H9 (cell line): ENCODE results near the gene ACVR1. TPM values are rescaled to one million over a fixed set of nuclear protein-coding genes. Genes with fewer than 3 reads are reported as not detected.

Experiments used
- DNase-seq: peaks from one replicate; pipeline ENCODE4 v3.0.0-alpha.2; 2017
- H2AFZ ChIP-seq: one replicate; pipeline ENCODE4 v1.6.1; 2013; ENCODE audit warnings: mild to moderate bottlenecking, low read length, control low read depth, moderate library complexity
- H2AK5ac ChIP-seq: 2 replicates; pipeline ENCODE4 v1.6.1; 2013; ENCODE audit warnings: low read length, control low read depth, mixed read lengths; ENCODE audit not compliant: insufficient read length
- H2BK120ac ChIP-seq: one replicate; pipeline ENCODE4 v1.6.1; 2013; ENCODE audit warnings: low read depth, mild to moderate bottlenecking, low read length, control low read depth, inconsistent platforms; ENCODE audit not compliant: poor library complexity, severe bottlenecking
- H2BK12ac ChIP-seq: 2 replicates; pipeline ENCODE4 v1.6.1; 2013; ENCODE audit warnings: low read length, control low read depth, mixed read lengths, low read depth; ENCODE audit not compliant: insufficient read length
- H2BK15ac ChIP-seq: 2 replicates; pipeline ENCODE4 v1.6.1; 2013; ENCODE audit warnings: low read depth, low read length, control low read depth
- H2BK20ac ChIP-seq: one replicate; pipeline ENCODE4 v1.6.1; 2013; ENCODE audit warnings: low read depth, mild to moderate bottlenecking, low read length, control low read depth, inconsistent platforms; ENCODE audit not compliant: poor library complexity, severe bottlenecking
- H2BK5ac ChIP-seq: 2 replicates; pipeline ENCODE4 v1.6.1; 2013; ENCODE audit warnings: low read length, control low read depth, mixed read lengths; ENCODE audit not compliant: insufficient read length
- H3K14ac ChIP-seq: 2 replicates; pipeline ENCODE4 v1.6.1; 2013; ENCODE audit warnings: low read length, control low read depth; ENCODE audit not compliant: insufficient read depth
- H3K18ac ChIP-seq: 2 replicates; pipeline ENCODE4 v1.6.1; 2013; ENCODE audit warnings: low read depth, mild to moderate bottlenecking, mixed read lengths, low read length, control low read depth; ENCODE audit not compliant: insufficient read length
- H3K23ac ChIP-seq: 2 replicates; pipeline ENCODE4 v1.6.1; 2013; ENCODE audit warnings: low read length, control low read depth, mixed read lengths, low read depth; ENCODE audit not compliant: insufficient read length
- H3K23me2 ChIP-seq: 2 replicates; pipeline ENCODE4 v1.6.1; 2013; ENCODE audit warnings: low read depth, mild to moderate bottlenecking, mixed read lengths, low read length, control low read depth; ENCODE audit not compliant: insufficient read length, poor library complexity, severe bottlenecking
- H3K27ac ChIP-seq: 2 replicates; pipeline ENCODE4 v1.5.1; 2013; ENCODE audit warnings: low read length, control low read depth, mixed read lengths, low read depth; ENCODE audit not compliant: insufficient read length
- H3K27me3 ChIP-seq: 2 replicates; pipeline ENCODE4 v1.6.1; 2013; ENCODE audit warnings: low read length, control low read depth, inconsistent platforms; ENCODE audit not compliant: insufficient read depth
- H3K4ac ChIP-seq: 2 replicates; pipeline ENCODE4 v1.6.1; 2013; ENCODE audit warnings: low read depth, mild to moderate bottlenecking, control low read depth, inconsistent platforms, low read length, moderate library complexity
- H3K4me1 ChIP-seq: 2 replicates; pipeline ENCODE4 v1.6.1; 2013; ENCODE audit warnings: low read length, control low read depth, inconsistent platforms; ENCODE audit not compliant: insufficient read depth
- H3K4me2 ChIP-seq: 2 replicates; pipeline ENCODE4 v1.6.1; 2013; ENCODE audit warnings: low read length, control low read depth, mixed read lengths; ENCODE audit not compliant: insufficient read length, insufficient read depth
- H3K56ac ChIP-seq: 2 replicates; pipeline ENCODE4 v1.6.1; 2013; ENCODE audit warnings: low read depth, mild to moderate bottlenecking, mixed read lengths, low read length, control low read depth; ENCODE audit not compliant: insufficient read length
- H3K79me1 ChIP-seq: 2 replicates; pipeline ENCODE4 v1.6.1; 2013; ENCODE audit warnings: low read depth, mild to moderate bottlenecking, moderate library complexity, low read length, control low read depth, inconsistent platforms; ENCODE audit not compliant: insufficient read depth, poor library complexity, severe bottlenecking
- H3K79me2 ChIP-seq: 2 replicates; pipeline ENCODE4 v1.6.1; 2013; ENCODE audit warnings: low read length, control low read depth, inconsistent platforms; ENCODE audit not compliant: insufficient read depth
- H3K9ac ChIP-seq: 2 replicates; pipeline ENCODE4 v1.6.1; 2013; ENCODE audit warnings: low read length, control low read depth, mixed read lengths; ENCODE audit not compliant: insufficient read length; ENCODE audit errors: extremely low read depth
- H3K9me3 ChIP-seq: one replicate; pipeline ENCODE4 v1.6.1; 2013; ENCODE audit warnings: low read depth, low read length, inconsistent platforms; ENCODE audit not compliant: control insufficient read depth
- H3T11ph ChIP-seq: one replicate; pipeline ENCODE4 v1.6.1; 2013; ENCODE audit warnings: mild to moderate bottlenecking, low read length, control low read depth, inconsistent platforms
- H4K20me1 ChIP-seq: one replicate; pipeline ENCODE4 v1.6.1; 2013; ENCODE audit not compliant: control insufficient read depth, insufficient read length, insufficient read depth
- H4K5ac ChIP-seq: 2 replicates; pipeline ENCODE4 v1.6.1; 2013; ENCODE audit warnings: low read depth, mild to moderate bottlenecking, mixed read lengths, low read length, control low read depth; ENCODE audit not compliant: insufficient read length
- H4K8ac ChIP-seq: replicated peaks from 2 replicates; pipeline ENCODE4 v1.6.1; 2013; ENCODE audit warnings: low read length, control low read depth, mixed read lengths, low read depth; ENCODE audit not compliant: insufficient read length
- H4K91ac ChIP-seq: 2 replicates; pipeline ENCODE4 v1.6.1; 2013; ENCODE audit warnings: low read depth, mild to moderate bottlenecking, moderate library complexity, mixed read lengths, low read length, control low read depth; ENCODE audit not compliant: insufficient read length
- H3K27ac Mint-ChIP-seq, 3 experiments: 2 replicates in 2 of 3; 3 replicates in 1 of 3; pipeline ENCODE4 v1.8.0; 2020 to 2021; ENCODE audit warnings: mixed read lengths in 3 of 3, mild to moderate bottlenecking in 1 of 3, moderate library complexity in 1 of 3
- H3K27me3 Mint-ChIP-seq: 2 replicates; pipeline ENCODE4 v1.8.0; 2021; ENCODE audit warnings: low read depth, mild to moderate bottlenecking, moderate library complexity, mixed read lengths
- H3K36me3 Mint-ChIP-seq, 3 experiments: 2 replicates in 2 of 3; 3 replicates in 1 of 3; pipeline ENCODE4 v1.8.0; 2020 to 2021; ENCODE audit warnings: low read depth in 3 of 3, mixed read lengths in 3 of 3; ENCODE audit not compliant: insufficient read depth in 1 of 3
- H3K4me1 Mint-ChIP-seq, 2 experiments: 2 replicates each; pipeline ENCODE4 v1.8.0; 2020; ENCODE audit warnings: mixed read lengths in 2 of 2
- H3K4me3 Mint-ChIP-seq, 2 experiments: 2 replicates in 1 of 2; 3 replicates in 1 of 2; pipeline ENCODE4 v1.8.0; 2020 to 2021; ENCODE audit warnings: mild to moderate bottlenecking in 2 of 2, mixed read lengths in 2 of 2, moderate library complexity in 1 of 2
- H3K9me3 Mint-ChIP-seq, 2 experiments: 2 replicates in 1 of 2; 3 replicates in 1 of 2; pipeline ENCODE4 v1.8.0; 2020; ENCODE audit warnings: mild to moderate bottlenecking in 2 of 2, mixed read lengths in 2 of 2, moderate library complexity in 1 of 2
- WGBS: extraction: QIAGEN DNeasy Blood & Tissue Kit; methylation state at CpG from one replicate; pipeline ENCODE4 v1.1.7; 2013; ENCODE audit warnings: missing lambda C conversion rate, low lambda C conversion rate, mixed read lengths; ENCODE audit not compliant: insufficient read length; ENCODE audit errors: extremely low coverage; 5-methylcytosine and 5-hydroxymethylcytosine counted together
- total RNA-seq: library from RNA; stranded (reverse); gene quantifications from 2 replicates; pipeline ENCODE4 v1.2.1, GENCODE V29; 2021
- TF ChIP-seq, protein P1 (sequence below): fragments of 200-600 bp; sonication (generic); conservative IDR thresholded peaks from 3 replicates; pipeline ENCODE4 v1.8.0; 2021; ENCODE audit warnings: antibody characterized with exemption, mild to moderate bottlenecking

Gene ACVR1
- total RNA-seq, 1 experiment from 2014 or later, result 21.2 TPM

DNA sequence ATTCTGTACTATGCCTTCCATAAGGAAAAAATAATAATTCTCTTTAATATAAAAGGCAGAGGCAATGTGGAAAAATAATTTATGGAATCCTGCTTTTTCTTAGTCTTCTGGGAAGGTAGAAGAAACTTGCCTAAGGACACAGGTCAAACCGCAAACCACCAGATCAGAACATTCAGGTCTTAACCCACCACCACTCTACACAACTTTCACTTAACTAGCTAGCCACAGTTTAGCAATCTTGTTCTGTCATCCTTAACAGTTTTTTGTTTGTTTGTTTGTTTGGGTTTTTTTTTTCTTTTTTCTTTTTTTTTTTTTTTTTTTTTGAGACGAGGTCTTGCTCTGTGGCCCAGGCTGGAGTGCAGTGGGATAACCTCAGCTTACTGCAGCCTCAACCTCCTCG is 70.6 kb downstream of the ACVR1 start:
- Histone ChIP-seq H3K14ac (no peak overlapping the region), H3K27ac (no peak overlapping the region), H2BK20ac (no peak overlapping the region), H3K23ac (no peak overlapping the region), H3K27me3 (no peaks in the 10 kb centered on the region), H2BK15ac (no peak overlapping the region), H3K4me1 (no peaks in the 10 kb centered on the region), H3K56ac (no peak overlapping the region), H2AFZ (no peak overlapping the region), H3K18ac (no peak overlapping the region), H4K8ac (no peak overlapping the region), H3K23me2 (no peaks in the 10 kb centered on the region), H3K79me1 (no peaks in the 10 kb centered on the region), H4K20me1 (no peaks in the 10 kb centered on the region), H3K9ac (no peak overlapping the region), H3K9me3 (no peaks in the 10 kb centered on the region), H2BK120ac (no peak overlapping the region), H4K91ac (no peak overlapping the region), H3K4me2 (no peak overlapping the region), H3T11ph (no peak overlapping the region), H2AK5ac (no peak overlapping the region), H4K5ac (no peak overlapping the region), H2BK5ac (no peak overlapping the region), H3K4ac (no peak overlapping the region), H3K79me2 (no peaks in the 10 kb centered on the region), H2BK12ac (no peak overlapping the region)
- peaks cover 0 to 2% (median 1%) of the 10 kb centered on the region in 3 experiments; a peak in 4 of 7 replicates for H3K36me3 Mint-ChIP-seq
- H3K4me3 Mint-ChIP-seq, result no peak overlapping the region
- peaks cover 10 to 12% of the 10 kb centered on the region in 2 experiments; a peak in 3 of 4 replicates for H3K4me1 Mint-ChIP-seq
- no peak for DNase-seq
- no peaks in the 10 kb centered on the region for H3K9me3 Mint-ChIP-seq
- TF ChIP-seq, protein P1, sequence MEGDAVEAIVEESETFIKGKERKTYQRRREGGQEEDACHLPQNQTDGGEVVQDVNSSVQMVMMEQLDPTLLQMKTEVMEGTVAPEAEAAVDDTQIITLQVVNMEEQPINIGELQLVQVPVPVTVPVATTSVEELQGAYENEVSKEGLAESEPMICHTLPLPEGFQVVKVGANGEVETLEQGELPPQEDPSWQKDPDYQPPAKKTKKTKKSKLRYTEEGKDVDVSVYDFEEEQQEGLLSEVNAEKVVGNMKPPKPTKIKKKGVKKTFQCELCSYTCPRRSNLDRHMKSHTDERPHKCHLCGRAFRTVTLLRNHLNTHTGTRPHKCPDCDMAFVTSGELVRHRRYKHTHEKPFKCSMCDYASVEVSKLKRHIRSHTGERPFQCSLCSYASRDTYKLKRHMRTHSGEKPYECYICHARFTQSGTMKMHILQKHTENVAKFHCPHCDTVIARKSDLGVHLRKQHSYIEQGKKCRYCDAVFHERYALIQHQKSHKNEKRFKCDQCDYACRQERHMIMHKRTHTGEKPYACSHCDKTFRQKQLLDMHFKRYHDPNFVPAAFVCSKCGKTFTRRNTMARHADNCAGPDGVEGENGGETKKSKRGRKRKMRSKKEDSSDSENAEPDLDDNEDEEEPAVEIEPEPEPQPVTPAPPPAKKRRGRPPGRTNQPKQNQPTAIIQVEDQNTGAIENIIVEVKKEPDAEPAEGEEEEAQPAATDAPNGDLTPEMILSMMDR, result no peak
- no peak overlapping the region for H3K27ac Mint-ChIP-seq
- WGBS, result no CpG with 5 or more reads among the region's 3 CpGs
- no peaks in the 10 kb centered on the region; the same call in 1 of the 2 replicates for H3K27me3 Mint-ChIP-seq
